HG03442 (cell line): Measurements from ENCODE around the gene CCN6.
"Not testable (repeated sequence)": the region's sequence is repeated elsewhere in the genome, so short reads cannot be mapped to it uniquely, and the experiment has no call there.

Experiments used
- ATAC-seq: cut with Tn5 transposase; IDR thresholded peaks from one replicate; pipeline ENCODE4 v1.9.1; 2021; ENCODE audit warnings: mild to moderate bottlenecking, moderate library complexity; ENCODE audit not compliant: unreplicated experiment

The CCN6 gene

GRCh38 chr6:112049026-112049799 is 4.7 kb upstream of the CCN6 start:
- no peak for ATAC-seq

GRCh38 chr6:112049996-112050395 is 3.9 kb upstream of the CCN6 start:
- ATAC-seq = no peak

GRCh38 chr6:112050429-112050828 is 3.5 kb upstream of the CCN6 start:
- ATAC-seq = no peak

- not testable (repeated sequence) for ATAC-seq
Observed at GRCh38 chr6:112051251-112051740, 2.6 kb upstream of the CCN6 start.

DNA sequence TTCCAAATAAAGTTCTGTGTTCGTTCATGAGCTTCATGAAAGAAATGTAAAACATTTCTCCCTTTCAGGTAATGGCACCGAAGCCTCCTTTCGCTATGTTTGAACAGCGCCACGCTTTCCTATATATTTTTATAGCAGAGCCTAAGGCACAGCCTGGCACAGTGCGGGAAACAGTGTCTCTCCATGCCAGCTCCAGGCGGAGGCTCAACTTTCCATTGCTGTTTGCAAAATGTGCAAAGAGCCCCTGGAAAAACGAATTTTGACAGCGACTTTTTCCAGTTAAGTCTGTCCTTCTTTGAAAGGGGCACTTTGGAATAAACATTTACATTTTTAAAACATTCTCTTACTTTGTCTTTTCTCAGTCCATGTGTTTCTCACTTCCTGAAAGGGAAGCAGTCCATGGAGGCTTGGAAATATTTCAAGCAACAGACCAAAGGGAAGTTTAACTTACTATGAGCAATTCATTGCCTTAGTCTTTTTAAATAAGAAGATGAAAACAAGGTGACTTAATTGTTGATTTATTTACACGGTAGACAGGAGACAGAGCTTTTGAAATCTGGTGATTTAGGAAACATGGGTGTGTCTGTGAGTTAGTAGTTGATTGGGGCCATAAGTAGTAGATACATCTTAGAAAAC is 769 bp downstream of the CCN6 start:
- no peak for ATAC-seq

DNA sequence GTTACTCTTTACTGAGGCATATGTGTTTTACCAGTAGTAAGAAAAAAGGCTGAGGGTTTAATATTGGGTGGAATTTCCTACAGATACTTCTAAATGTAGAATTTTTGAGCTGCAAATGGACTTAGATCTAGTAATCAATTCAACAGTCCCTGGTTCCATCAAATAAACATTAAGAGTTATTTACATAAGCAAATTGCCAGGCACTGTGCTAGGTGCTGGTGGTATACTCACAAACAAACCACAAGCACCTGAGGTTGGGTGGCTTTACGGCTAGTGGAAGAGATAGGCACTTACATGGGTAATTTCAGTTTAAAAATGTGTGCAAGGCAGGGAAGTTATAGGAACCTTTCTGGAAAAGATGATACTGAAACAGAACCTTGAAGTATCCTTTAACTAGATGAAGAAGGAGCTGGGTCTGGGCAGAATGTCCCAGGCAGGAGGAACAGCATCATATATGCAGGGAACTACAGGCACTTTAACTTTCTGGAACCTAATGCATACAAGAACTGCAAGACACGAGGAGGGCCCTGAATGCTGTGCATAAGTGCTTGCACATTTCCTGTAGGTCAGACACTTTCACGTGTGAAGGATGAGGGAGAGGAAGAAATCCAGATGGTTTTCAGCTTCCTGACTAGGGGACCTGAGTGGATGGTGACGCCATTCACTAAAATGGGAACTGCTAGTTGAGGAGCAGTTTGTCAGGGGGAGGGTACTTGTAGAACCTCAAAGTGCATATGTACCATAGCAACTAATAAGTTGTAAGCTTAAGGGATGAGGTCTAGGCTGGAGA is 4.5 kb downstream of the CCN6 start:
- no peak for ATAC-seq

DNA sequence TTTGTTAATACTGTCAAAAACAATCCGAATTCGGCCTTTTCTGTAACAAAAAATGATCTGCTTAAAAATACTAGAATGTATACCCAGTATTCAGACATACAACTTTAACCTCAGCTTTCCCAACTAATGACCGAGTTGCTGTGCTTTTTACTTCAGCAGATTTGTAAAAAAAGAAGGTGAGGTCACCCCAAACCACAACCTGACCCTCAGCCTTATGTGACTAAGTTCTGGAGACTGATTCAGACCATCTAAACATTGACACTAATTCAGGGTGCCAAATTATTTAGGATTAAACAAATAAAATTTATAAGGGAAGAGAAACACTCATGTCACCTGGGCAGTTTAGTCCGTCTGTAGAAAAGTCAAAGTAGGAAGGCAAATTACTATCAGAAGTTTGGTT is 7.7 kb downstream of the CCN6 start:
- no peak for ATAC-seq

GRCh38 chr6:112062966-112063365 is 9.1 kb downstream of the CCN6 start:
- ATAC-seq = no peak

DNA sequence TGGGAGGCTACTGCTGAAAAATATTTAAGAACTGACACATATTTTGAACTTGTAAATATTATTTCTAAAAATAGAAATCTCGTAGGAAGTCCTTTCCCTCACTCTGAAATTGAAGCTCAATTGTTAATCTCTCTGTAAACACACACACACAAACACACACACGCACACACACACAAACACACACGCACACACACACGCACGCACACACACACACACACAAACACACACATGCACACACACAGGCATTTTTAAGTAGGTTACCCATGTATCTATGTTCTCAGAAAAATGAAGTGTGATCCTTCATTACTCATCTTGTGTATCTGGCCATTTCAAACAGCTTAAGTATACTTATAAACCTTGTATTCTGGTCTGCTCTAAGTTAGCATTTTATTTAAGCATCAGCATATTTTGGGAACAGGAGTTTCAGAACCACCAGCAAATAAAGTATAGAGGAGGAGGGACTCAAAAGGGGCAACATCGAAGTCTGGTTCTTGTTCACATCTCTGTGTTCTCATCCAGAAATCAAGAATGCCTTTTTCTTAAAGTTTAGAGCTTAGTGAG is 11.6 kb downstream of the CCN6 start:
- no peak for ATAC-seq

DNA sequence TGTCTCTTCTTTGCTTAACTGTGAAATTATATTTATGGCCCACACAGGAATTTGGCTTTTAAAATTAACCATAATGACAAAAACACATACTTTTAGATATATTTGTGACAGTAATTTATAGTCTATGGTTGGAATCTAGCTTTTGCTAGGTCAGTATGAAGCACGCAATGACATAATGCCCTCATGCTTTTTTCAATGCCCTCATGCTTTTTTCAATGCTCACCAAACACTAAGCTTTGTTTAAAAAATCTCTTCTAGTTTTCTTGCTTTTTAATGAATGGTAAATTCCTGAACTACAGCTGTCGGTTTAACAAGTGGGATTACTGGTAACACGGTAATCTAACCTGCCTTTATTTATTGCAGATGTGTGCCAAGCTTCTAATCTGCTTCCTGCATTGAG is 12.7 kb downstream of the CCN6 start:
- ATAC-seq = no peak

GRCh38 chr6:112081569-112081968 is 27.7 kb downstream of the CCN6 start:
- ATAC-seq = no peak

DNA sequence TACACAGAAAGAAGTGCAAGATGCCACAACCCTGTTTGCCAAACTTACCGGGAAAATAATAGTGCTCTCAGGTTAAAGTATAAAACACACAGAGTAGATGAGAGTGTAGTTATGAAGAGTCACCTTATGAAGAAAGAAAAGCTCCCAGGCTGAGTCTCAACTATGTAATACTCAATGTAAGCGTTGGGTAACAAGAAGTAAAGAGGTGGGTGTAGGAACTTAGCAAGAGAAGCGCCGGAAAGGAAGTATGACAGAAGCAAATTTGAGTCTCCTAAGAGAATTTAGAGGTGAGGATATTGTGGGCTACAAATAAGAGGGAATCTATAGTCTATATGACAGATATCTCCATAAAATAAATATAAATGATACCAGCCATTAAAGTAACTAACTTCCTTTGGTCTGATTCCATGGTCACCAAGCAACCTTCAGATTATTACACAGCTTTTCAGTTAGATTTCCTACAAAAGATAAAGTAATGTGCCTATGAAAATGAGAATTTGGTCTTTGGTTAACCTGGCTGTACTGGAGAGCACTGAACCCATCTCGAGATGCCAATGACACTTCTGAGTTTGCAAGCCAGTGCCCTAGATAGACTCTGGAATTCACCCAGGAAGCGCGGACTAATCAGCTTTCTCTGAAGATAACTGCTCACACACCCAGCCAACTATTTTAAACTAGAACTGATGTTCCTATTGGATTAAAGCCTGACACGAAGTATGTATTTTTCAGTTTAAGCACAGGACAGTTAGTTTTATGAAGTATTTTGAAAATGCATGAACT is 31.6 kb downstream of the CCN6 start:
- no peak for ATAC-seq

- ATAC-seq = peak; percentile 10
Observed at GRCh38 chr6:112086744-112087135, 32.8 kb downstream of the CCN6 start.

DNA sequence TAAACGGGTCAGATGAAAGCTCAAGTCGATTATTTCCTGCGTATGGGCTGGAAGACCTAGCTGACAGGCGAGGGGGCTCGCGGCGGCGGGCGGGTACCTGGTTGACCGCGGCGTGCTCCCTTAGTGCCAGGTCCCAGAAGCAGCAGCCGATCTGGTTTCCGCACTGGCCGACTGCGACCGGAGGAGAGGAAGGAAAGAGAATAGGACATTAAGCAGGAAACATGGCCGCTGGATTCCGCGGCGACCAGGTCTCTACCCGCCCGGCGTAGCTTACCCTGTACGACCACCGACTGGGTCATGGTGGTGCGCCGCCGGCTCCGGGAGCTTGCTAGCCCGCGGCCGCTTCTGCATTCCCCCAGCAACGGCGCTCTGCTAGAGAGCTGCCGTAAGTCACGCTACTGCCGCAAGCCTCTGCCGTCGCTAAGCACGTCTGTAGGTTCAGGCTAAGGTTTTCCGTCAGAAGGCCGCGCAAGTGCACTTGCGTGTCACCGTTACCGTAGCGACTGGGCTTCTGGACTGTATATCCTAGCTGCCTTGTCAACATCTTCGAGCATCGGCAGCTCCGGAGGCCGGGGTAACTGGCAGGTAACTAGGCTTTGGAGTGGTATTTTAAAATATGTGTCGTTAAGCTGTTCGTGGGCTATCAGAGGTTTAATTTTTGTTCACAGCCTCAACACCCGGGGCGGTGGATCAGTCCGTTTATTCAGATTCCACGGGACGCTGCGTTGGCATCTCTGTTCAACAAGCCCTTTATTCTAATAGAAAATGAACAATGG is 33.4 kb downstream of the CCN6 start, which contains the start of the genes FAM229B and TUBE1:
Gene FAM229B (plus strand): TSS at position 456 of the 776 bp plus-strand sequence. CDS start 11,693 bp downstream, outside the sequence.
Gene TUBE1 (minus strand): TSS at position 347 of the 776 bp plus-strand sequence. CDS start 48 bp downstream, at position 299.
- peak; percentile 98 for ATAC-seq

DNA sequence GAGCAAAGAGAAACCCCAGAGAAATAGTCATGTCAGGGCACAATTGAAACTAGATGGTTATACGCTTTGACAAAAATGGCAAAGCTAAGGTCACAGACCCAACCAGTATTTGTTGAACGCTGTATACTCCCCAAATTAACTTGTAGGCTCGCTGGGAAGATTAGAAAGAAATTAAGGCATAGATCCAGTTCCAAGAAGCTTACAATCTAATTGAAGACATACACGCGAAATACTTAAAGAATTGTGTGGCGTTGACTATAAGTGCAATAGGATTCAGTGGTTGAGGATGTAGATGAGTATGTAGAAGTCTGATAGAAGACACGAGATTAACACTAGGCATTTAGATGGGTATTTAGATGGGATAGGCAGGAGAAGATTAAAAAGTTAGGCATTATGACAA is 34.0 kb downstream of the CCN6 start:
- no peak for ATAC-seq

- no peak for ATAC-seq
Observed at GRCh38 chr6:112096901-112097300, 43.0 kb downstream of the CCN6 start.

DNA sequence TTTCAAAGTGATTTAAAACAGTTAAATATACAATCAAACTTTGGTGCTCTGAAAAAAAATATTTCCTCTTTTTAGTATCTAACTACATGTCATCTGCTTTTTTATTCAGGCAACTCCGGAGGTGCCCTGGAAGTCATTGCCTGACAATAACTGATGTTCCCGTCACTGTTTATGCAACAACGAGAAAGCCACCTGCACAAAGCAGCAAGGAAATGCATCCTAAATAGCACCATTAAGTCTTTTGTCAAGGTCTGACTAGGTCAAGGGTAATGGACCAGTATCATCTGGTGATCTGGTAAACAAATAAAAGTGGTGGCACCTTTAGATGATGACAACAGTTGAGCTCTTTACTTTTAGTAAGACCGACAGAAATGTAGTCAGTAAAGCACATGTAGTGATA is 46.7 kb downstream of the CCN6 start:
- ATAC-seq = no peak

DNA sequence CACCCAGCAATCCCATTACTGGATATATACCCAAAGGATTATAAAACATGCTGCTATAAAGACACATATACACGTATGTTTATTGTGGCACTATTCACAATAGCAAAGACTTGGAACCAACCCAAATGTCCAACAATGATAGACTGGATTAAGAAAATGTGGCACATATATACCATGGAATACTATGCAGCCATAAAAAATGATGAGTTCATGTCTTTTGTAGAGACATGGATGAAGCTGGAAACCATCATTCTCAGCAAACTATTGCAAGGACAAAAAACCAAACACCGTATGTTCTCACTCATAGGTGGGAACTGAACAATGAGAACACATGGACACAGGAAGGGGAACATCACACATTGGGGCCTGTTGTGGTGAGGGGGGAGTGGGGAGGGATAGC is 52.1 kb downstream of the CCN6 start:
- ATAC-seq = not testable (repeated sequence)

GRCh38 chr6:112106562-112106961 is 52.7 kb downstream of the CCN6 start:
- ATAC-seq = no peak
